Measurements from ENCODE around the gene SIM2.

The SIM2 gene

DNA sequence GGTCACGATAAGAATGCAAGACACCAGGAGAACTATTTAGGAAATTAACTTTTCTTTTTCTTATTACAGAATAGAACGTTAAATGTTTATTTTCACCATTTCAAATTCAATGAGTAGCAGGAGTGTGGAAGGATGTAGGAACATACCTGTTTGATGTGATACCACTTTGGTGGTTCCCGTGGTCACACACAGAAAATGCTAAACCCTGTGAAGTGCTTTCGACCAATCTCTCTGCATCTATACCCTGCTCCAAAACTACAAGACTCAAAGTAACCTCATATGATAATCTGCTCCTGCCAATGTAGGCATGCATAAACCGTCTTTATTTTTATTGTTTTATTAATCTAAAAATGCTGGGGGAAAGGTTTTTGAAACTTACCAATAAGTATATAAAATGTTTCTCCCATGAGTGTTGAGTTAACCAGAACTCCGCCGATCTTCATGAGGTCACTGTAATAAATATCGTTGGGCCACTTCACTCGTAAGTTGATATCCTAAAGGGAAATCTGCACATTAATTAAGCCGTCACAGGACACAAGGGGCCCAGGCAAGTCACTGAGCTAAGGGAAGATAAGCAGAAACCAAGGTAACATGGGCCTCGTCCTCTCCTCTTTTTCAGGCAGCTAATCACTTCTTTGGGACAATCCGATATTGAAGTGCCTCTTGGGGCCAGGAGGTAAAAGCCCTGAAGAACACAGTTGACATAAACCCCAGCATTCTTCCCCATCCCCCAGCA, 60.6 kb downstream of the SIM2 start:
- DNase-seq (ENCODE audit: low read depth in 2 of 2): no peak

GRCh38 chr21:36761685-36762084, 62.8 kb downstream of the SIM2 start:
- DNase-seq (ENCODE audit: low read depth in 2 of 2): no peak

GRCh38 chr21:36762642-36763041, 63.7 kb downstream of the SIM2 start:
- DNase-seq (ENCODE audit: low read depth in 2 of 2): no peak

- no peak for DNase-seq (ENCODE audit: low read depth in 2 of 2)
Measured at GRCh38 chr21:36763305-36763704, 64.4 kb downstream of the SIM2 start.

- DNase-seq (ENCODE audit: low read depth in 2 of 2): peak; percentile 37 to 54
Measured at GRCh38 chr21:36765229-36765628, 66.3 kb downstream of the SIM2 start.

GRCh38 chr21:36766511-36766910, 67.6 kb downstream of the SIM2 start:
- no peak for DNase-seq (ENCODE audit: low read depth in 2 of 2)

GRCh38 chr21:36767096-36767495, 68.2 kb downstream of the SIM2 start:
- no peak for DNase-seq (ENCODE audit: low read depth in 2 of 2)

DNA sequence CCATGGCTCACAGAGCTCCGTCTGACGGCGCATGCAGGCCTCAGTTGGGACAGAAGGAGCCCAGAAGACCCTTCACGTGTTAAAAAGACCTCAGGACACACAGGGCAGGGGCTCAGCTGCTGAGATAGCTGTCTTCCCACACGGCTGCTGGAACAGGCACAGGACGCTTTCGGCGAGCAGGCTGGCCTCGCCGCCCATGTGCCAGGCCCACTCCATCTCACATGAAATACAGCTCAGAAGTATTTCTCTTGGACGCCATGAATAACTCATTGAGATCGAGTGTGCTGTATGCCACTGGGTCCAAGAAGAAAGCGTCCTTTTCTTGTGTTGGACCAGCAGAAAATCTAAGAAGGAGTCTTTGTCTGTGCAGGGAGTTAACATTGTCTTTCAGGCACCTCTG, 69.6 kb downstream of the SIM2 start:
- DNase-seq (ENCODE audit: low read depth in 2 of 2): no peak

DNA sequence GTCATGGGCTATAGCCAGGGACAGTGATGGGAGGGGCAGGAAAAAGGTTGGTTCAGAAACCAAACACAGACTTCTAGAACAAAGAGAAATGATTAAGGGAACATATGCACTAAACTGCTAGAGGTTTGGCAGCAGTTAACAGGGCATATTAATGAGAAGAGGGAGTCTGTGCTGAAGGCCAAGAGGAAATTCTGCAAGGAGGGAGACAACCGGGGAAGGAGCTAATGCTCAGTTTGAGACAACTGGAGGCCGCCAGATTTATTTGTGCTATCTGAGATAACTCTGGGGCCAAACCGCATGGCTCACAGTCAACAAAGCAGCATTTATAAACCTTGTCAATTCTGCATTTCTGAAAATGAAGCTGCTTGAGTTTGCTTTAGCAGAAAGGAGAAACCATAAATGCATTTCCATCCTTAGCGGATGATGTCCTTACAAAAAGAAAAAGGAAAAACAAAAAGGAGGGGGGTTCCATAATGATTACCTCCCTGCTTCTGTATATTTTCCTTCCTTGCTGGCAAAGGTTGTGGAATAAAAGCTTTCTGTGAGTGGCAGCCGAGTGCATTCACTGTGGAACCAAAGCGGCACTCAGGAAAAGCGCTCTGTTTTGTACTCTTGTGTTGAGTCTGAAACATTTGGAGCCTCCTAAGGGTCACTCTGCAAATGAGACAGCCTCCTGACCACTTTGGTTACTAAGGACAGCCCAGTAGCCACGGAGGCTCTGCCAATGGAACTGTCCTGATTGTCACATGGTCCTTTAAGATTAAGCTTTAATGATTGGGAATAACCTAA, 70.3 kb downstream of the SIM2 start:
- no peak for DNase-seq (ENCODE audit: low read depth in 2 of 2)

DNA sequence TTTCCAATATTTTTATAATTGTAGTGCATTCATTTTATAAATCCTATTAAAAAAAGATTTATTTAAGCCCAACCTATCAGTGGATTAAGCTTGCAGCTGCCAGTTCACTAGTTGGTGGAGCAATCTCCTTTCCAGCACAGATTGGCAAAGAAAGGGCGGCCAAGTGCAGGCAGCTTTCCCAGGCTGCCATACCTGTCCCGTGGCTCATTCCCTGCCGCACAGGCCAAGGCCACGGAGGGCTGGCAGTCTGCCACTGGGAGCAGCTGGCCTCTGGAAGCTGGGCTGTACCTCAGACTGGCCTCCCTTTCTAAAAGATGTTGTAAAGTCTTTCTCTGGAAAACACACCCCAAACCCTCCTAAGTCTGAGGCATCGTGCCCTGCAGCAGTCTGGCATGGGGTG, 74.2 kb downstream of the SIM2 start:
- peak in 1 of 2 experiments; percentile 26 for DNase-seq (ENCODE audit: low read depth in 2 of 2)

- no peak for DNase-seq (ENCODE audit: low read depth in 2 of 2)
Measured at GRCh38 chr21:36773995-36774394, 75.1 kb downstream of the SIM2 start.

DNA sequence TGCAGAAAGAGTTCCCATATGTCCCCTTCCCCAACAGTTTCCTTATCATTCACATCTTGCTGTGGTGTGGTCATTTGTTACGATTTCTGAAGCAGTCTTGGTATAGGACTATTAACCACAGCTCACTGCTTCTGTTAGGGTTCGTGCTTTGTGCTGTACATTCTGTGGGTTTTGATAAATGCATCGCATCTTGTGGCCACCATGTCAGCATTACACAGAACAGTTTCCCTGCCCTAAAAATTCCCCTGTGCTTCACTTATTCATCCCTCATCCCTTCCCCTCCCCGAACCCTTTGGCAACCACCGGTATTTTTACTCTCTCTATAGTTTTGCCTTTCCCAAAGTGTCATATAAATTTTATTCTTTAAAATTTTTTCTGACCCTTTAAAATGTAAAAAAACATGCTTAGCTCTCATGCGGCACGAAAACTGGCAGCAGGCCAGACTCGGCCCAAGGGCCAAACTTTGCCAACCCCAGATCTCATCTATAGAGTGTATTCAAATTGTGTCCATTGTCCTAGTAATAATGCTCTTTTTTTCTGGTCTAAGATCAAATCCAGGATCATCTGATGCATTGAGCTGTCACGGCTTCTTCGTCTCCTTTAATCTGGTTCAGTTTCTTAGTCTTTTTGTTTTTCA, 78.2 kb downstream of the SIM2 start:
- DNase-seq (ENCODE audit: low read depth in 2 of 2): no peak

DNA sequence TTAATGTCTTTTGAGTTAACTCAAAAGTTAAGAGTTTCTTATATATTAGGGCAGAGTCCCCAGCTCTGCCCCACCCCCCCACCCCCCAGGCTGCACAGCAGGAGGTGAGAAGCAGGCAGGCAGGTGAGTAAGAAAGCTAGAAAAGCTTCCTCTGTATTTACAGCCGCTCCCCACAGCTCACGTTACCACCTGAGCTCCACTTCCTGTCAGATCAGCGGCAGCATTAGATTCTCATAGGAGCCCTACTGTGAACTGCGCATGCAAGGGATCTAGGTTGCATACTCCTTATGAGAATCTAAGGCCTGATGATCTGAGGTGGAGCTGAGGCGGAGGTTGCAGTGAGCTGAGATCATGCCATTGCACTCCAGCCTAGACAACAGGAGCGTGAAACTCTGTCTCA, 81.9 kb downstream of the SIM2 start:
- DNase-seq (ENCODE audit: low read depth in 2 of 2): no peak

GRCh38 chr21:36783612-36784374, 84.9 kb downstream of the SIM2 start:
- DNase-seq (ENCODE audit: low read depth in 2 of 2): no peak

- DNase-seq (ENCODE audit: low read depth in 2 of 2): no peak
Measured at GRCh38 chr21:36784947-36785346, 86.0 kb downstream of the SIM2 start.

DNA sequence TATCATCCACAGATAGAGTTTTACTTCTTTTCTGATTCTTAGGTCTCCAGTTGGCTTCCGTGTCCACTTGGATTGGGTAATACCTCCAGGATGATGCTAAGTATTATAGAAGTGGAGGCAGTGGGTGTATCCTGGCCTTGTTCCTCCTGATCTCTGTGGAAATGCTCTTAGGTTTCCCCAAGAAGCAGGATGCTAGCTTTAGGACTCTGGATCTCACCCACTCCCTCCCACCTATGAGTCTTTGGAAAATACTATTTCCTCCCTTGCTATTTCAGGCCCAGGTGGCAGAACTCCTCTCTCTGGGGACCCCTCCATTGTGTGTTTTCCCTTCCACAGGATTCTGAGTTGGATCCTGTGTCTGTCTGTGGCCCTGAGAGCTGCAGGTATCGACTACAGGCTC, 86.7 kb downstream of the SIM2 start:
- no peak for DNase-seq (ENCODE audit: low read depth in 2 of 2)

- DNase-seq (ENCODE audit: low read depth in 2 of 2): no peak
Measured at GRCh38 chr21:36786186-36786585, 87.3 kb downstream of the SIM2 start.

DNA sequence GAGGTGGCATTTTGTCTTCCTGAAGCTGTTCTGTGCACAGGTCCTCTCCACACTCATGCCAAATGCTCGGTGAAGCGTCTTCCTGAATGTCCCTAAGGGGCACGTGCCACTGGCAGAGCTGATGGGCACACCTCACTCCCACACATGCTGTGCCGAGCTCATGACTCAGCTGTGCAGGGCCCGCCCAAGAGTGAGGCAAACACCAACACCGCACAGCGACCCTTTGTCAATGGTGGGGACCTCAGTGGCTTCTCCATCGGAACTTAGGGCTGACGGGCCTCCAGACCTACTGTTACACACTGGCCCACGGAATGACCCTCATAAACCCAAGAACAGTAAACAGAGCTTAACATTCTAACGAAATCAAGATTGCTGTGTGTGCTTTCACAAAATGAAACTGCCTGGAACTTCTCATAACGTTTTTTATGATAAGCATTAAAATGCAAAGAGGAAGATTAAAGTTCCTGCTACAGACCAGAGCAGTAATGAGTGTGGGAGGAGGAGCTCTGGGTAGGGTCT, 89.3 kb downstream of the SIM2 start:
- no peak for DNase-seq (ENCODE audit: low read depth in 2 of 2)

DNA sequence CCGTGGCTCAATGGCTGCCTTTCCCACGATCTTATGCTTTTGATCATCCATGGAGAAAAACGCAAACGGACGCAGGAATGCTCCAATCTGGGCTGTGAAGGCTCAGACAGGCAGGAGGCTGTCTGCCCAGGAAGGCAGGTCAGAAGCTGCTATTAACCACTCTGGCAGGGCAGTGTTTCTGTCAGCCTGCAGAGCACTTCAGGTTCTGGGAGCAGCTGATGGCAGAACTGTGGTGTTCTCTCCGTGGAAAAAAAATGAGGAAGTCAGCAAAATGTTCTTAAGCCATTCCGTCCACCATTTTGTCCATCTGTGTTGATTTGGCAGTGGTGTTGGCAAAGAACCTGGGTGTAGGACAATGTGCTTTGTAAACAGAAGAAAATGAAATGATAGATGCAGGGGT, 91.7 kb downstream of the SIM2 start:
- DNase-seq (ENCODE audit: low read depth in 2 of 2): no peak

GRCh38 chr21:36791180-36791579, 92.3 kb downstream of the SIM2 start:
- DNase-seq (ENCODE audit: low read depth in 2 of 2): no peak

DNA sequence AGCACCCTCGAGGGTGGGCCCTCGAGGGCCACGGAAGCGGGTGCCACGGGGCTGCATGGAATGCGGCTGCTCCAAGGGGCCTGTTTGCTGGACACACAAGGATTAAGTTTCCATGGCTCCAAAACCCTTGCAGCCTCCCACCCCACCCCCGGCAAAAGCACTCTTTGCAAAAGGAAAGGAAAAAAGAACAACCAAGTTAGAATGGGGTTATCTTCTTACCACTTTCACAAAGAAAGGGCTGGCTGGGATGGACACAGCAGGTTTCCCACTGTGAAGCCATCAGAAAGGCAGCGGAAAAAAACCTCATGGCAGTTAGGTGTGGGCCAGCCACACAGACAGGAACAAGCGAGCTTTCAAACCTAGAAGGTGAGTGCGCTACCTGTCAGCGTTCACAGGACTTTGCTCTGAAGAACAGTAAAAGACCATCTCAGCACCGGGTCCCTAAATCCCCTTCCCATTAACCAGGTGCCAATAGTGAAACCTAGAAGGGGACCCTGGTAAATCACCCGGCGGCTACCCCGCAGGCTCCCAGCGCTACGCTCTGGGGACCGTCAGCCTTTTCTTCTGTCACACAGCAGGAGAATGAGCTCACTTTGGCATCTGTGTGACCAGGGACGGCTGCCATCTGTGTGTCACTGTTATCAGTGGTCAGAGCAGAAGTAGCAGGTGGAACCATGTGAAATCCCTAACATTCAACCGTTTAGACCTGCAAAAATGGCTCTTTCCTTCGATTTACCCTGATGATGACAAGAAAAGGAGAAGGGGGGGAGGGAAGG, 93.0 kb downstream of the SIM2 start:
- no peak for DNase-seq (ENCODE audit: low read depth in 2 of 2)
